GM10248 (cell line): Measurements from ENCODE around the gene DRC3.
"Not testable (repeated sequence)": the region's sequence is repeated elsewhere in the genome, so short reads cannot be mapped to it uniquely, and the experiment has no call there.

ENCODE experiments used
- CTCF ChIA-PET: fragments of 300-600 bp; sonication (Branson Sonifier 250); formaldehyde crosslinking; extraction: SDS; loops from one replicate; lab custom pipeline; 2021; ENCODE audit warnings: antibody characterized with exemption; lab: Yijun Ruan, JAX
- POLR2A ChIA-PET: fragments of 350-650 bp; sonication (Branson Sonifier 250); formaldehyde crosslinking; extraction: SDS; loops from one replicate; lab custom pipeline; 2020; ENCODE audit warnings: antibody characterized with exemption; lab: Yijun Ruan, JAX
- DNase-seq: peaks from one replicate; pipeline ENCODE4 v3.0.0; 2012; ENCODE audit errors: extremely low spot score
- TF ChIP-seq, protein P1 (sequence below): IDR thresholded peaks from 2 replicates; pipeline ENCODE4 v1.5.1; 2012; ENCODE audit warnings: mild to moderate bottlenecking, low read depth; ENCODE audit errors: extremely low read depth, missing control alignments, control extremely low read depth

DRC3 gene

DNA sequence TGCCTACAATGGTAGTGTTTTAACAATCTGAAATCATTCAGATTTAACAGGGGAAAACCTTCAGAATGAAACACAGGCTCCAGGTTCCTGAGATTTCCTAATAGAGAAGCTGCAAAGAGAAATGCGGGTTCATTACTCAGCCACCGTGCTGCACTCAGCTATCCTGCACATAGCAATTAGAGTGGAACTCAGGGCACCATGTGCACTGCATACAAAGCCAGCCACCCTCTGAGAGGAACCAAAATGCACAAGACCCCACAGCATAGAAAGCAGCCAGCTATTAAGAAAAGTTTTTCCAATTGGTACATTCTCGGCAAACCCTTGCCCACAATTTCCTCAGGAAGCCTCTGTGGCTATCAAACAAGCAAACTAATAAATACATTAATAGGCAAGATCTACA is 37.9 kb upstream of the DRC3 start:
- TF ChIP-seq, protein P1, sequence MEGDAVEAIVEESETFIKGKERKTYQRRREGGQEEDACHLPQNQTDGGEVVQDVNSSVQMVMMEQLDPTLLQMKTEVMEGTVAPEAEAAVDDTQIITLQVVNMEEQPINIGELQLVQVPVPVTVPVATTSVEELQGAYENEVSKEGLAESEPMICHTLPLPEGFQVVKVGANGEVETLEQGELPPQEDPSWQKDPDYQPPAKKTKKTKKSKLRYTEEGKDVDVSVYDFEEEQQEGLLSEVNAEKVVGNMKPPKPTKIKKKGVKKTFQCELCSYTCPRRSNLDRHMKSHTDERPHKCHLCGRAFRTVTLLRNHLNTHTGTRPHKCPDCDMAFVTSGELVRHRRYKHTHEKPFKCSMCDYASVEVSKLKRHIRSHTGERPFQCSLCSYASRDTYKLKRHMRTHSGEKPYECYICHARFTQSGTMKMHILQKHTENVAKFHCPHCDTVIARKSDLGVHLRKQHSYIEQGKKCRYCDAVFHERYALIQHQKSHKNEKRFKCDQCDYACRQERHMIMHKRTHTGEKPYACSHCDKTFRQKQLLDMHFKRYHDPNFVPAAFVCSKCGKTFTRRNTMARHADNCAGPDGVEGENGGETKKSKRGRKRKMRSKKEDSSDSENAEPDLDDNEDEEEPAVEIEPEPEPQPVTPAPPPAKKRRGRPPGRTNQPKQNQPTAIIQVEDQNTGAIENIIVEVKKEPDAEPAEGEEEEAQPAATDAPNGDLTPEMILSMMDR, result no peak
- POLR2A ChIA-PET, result no interaction called here
- DNase-seq, result no peak
- CTCF ChIA-PET, result interaction anchor here (1.5 to 2.2 kb wide), 5 partner anchors 10 to 55 kb away, joined by 3 to 16 read pairs (median 5); no protein-coding TSS in a partner anchor

DNA sequence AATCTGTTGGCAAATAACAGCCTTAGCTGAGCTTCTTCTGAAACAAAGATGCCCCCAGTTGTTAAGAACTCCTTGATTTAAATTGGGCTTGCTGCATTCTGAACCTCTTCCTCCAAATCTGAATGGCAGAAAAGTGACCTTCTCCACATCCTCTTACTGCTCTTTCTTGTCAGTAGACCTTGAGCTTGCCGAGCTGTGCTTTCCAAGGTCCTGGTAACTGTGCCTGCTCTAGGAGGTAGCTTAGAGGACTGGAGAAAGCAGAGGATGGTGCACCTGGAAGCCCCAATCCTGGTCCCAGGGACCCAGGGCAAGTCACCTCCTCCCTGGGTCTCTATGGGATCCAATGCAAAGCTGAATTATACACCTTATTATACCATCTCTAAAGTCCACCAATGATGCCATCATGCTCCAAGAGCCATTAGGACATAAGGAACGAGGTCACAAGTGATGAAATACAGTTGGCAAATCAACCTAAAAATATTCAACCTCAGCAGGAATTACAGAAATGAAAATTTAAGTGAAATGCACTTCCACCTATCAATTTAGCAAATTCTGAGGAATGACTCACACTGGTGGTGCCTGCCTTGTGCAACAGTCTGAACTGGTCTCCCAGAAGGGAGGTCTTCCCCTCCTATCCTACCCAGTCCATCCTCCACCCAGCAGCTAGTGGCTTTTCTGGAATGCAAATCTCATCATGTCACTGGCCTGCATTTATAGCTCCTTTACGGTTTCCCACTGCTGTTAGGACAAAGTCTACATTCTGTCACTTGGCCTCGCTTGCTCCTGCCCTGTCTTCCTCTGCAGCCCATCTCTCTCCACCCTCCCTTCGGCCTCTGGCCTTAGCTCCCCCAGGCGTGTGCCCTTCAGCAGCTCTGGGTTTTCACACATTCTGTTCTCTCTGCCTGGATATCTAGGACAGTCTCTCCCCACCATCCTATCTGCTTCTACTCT is 37.1 kb upstream of the DRC3 start:
- ChIA-PET CTCF (interaction anchor here (0.7 to 2.2 kb wide), 7 partner anchors 9 to 98 kb away, joined by 3 to 16 read pairs (median 3); no protein-coding TSS in a partner anchor), POLR2A (no interaction called here)
- TF ChIP-seq, protein P1, result no peak
- DNase-seq, result no peak

DNA sequence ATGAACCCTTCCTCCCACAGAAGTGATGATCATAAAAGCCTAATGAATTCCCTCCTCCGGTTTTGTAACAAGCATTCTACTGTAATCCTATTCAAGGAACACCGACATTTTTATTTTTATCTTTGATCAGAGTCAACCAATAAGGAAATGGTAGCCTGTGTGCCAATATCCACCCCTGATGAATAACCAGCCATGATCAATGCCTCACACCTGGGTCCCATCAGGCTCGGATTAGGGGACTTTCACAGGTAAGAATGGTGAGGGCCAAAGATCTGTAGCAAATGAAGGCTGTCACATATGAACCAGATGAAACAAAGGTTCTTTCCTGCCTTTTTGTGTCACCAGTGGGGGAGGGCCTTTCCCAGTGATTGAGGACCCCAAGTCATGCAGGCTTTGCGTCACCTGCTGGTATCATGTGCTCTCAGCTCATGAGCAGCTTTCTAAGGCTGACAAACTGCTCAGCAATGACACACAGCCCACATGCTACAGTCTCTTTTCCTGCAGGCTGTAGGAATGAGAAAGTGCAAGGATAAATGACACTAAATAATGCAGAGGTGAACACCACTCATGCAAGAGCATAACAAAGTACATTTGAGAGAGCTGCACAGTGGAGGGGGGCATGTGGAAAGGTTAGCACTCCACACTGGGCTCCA is 35.3 kb upstream of the DRC3 start:
- ChIA-PET POLR2A (no interaction called here), CTCF (interaction anchor here (1.0 to 1.2 kb wide), 2 partner anchors 10 to 57 kb away, joined by 3 to 4 read pairs; no protein-coding TSS in a partner anchor)
- TF ChIP-seq, protein P1, result no peak
- DNase-seq, result no peak

DNA sequence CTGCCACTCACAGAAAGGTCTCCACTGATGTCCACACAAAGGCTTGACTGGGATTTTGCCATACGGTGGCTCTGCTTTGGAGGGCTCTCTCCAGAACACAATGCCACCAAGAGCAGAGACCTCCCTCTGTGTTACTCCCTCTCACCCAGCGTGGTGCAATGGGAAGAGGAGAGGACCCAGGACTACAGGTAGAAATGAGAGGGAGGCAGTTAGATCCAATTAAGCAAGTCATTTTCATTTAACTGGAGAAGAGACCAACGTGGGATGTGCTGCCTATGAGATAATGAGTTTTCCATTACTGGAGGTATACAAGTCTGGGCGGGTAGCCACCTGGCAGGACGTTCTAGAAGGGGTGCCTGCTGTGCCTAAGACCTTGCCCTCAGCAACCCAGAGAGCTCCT is 34.7 kb upstream of the DRC3 start:
- TF ChIP-seq, protein P1, result no peak
- no peak for DNase-seq
- ChIA-PET CTCF (interaction anchor here (1.0 to 1.2 kb wide), 2 partner anchors 9 to 56 kb away, joined by 3 to 4 read pairs; no protein-coding TSS in a partner anchor), POLR2A (no interaction called here)

DNA sequence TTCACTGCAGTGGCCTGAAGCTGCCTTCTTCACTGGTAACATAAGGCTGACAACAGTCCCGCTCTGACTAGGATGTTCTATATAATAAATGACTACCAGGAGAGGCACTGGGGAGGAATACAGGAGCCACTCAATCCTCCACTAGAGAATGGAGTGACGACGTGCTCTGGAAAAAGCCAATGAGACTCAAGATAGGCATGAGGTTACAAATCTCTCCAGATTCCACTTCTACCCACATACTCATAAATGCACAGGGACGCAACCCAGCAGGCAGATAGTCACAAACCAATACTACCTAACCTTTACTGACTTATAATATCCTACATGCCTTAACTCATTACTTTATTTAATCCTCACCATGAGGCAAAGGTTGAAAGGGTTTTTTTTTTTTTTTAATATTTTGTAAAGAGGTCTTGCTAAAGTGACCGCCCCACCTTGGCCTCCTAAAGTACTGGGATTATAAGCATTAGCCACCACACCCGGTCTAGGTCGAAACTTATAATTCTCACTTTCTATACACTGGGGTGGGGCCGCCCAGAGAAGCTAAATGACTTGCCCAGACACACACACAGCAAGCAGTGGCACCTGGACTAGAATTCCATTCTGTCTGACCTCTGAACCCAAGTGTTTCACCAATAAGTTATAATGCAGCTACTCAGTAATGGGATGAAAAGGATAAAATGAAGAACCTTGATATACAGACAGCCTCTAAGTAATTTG is 34.1 kb upstream of the DRC3 start:
- DNase-seq, result no peak
- POLR2A ChIA-PET, result no interaction called here
- TF ChIP-seq, protein P1, result no peak
- CTCF ChIA-PET, result interaction anchor here (0.9 kb wide), 1 partner anchor 19 kb away, joined by 3 read pairs; no protein-coding TSS in a partner anchor

DNA sequence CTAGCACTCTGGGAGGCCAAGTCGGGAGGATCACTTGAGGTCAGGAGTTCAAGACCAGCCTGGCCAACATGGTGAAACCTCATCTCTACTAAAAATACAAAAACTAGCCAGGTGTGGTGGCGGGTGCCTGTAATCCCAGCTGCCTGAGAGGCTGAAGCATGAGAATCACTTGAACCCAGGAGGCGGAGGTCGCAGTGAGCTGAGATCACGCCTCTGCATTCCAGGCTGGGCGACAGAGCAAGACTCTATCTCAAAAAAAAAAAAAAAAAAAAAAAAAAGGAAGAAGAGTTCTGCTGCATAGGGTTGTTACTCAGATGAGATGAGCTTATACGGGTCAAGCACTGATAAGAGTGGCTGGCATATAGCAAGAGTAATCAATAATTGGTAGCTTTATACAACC is 32.7 kb upstream of the DRC3 start:
- POLR2A ChIA-PET, DNase-seq: not testable (repeated sequence)
- CTCF ChIA-PET, result interaction anchor here (0.9 to 1.7 kb wide), 2 partner anchors 12 to 21 kb away, joined by 3 to 5 read pairs; no protein-coding TSS in a partner anchor
